ENCODE measurements around the gene PIM2. TPM values are rescaled to one million over a fixed set of nuclear protein-coding genes. Genes with fewer than 3 reads are reported as not detected.

PIM2 gene
- total RNA-seq, 1 donor from 2014 or later: 6.8 TPM

DNA sequence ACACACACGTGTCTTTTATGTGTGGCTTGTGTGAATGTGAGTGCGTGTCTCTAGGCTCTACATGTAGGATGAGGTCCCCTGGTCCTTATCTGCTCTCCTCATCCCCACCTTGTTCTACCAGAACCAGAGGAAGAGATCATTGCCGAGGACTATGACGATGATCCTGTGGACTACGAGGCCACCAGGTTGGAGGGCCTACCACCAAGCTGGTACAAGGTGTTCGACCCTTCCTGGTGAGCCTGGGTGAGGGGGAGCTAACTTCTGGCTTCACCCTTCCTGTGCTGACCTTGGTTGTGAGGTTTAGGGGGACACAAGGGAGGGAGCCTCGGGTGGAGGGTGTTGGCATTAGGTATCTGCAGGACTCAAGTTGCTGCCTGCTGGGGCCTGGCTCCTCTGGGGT is 17.8 kb downstream of the PIM2 start:
- TF ChIP-seq, protein P1, sequence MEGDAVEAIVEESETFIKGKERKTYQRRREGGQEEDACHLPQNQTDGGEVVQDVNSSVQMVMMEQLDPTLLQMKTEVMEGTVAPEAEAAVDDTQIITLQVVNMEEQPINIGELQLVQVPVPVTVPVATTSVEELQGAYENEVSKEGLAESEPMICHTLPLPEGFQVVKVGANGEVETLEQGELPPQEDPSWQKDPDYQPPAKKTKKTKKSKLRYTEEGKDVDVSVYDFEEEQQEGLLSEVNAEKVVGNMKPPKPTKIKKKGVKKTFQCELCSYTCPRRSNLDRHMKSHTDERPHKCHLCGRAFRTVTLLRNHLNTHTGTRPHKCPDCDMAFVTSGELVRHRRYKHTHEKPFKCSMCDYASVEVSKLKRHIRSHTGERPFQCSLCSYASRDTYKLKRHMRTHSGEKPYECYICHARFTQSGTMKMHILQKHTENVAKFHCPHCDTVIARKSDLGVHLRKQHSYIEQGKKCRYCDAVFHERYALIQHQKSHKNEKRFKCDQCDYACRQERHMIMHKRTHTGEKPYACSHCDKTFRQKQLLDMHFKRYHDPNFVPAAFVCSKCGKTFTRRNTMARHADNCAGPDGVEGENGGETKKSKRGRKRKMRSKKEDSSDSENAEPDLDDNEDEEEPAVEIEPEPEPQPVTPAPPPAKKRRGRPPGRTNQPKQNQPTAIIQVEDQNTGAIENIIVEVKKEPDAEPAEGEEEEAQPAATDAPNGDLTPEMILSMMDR (IDR thresholded peaks at IDR 0.05; ENCODE audit: insufficient read depth, low read length, severe bottlenecking): no peak
- H3K4me3 ChIP-seq (ENCODE audit: low read depth, low read length): no peak overlapping the region
- FAIRE-seq: no peak
- H3K36me3 ChIP-seq (ENCODE audit: control insufficient read depth, insufficient read depth, low read length): peaks cover 4% of the 10 kb centered on the region
- no peak for DNase-seq (ENCODE audit: low read depth)
- H3K27me3 ChIP-seq (ENCODE audit: control insufficient read depth, insufficient read depth, low read length): no peaks in the 10 kb centered on the region

DNA sequence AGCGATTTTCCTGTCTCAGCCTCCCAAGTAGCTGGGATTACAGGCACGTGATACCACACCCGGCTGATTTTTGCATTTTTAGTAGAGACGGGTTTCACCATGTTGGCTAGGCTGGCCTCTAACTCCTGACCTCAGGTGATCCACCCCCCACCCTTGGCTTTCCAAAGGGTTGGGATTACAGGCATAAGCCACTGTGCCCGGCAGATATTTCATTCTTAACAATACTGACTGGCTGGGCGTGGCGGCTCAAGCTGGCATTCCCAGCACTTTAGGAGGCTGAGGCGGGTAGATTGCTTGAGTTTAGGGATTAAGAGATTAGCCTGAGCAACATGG is 19.8 kb downstream of the PIM2 start:
- DNase-seq (ENCODE audit: low read depth): no peak
- TF ChIP-seq, protein P1 (IDR thresholded peaks at IDR 0.05; ENCODE audit: insufficient read depth, low read length, severe bottlenecking): no peak
- Histone ChIP-seq H3K36me3 (ENCODE audit: control insufficient read depth, insufficient read depth, low read length) (peaks cover 7% of the 10 kb centered on the region), H3K27me3 (ENCODE audit: control insufficient read depth, insufficient read depth, low read length) (no peaks in the 10 kb centered on the region), H3K4me3 (ENCODE audit: low read depth, low read length) (no peak overlapping the region)
- FAIRE-seq: no peak

DNA sequence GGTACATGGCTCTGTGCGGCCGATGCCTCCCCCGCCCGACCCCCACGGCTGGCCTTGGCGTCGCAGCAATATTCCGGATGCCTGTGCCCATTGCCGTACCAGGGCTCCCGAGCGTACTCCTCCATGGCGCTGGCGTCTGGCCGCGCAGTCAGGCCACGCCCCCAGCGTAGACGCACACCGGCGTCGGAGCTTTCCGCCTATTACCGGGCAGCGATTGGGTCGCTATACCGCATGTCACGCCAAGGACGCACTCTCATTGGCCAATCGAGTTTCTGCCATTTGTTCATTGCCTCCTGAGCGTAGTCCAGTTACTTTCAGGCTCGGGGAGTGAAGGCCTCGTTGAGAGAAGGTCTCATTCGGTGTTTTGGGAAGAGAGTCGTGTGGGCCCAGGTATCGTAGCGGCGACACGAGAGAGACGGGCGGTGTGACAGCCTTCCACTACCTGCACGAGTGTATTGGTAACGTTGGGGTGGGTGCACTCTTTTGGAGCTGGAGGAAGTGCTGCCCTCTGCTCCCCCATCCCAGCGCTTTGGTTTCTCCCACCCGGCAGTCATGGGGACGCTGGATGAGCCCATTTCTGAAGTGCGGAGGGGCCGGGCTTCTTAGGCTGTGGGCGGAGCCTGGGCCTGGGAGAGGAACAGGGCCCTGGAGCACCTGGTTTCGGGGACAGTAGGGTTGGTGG is 21.1 kb downstream of the PIM2 start, which contains the start of the genes PQBP1 and TIMM17B:
Gene PQBP1, plus strand, starts transcription at position 306 of the 682 bp plus-strand sequence. CDS start 580 bp downstream, outside the sequence.
Gene TIMM17B, minus strand, starts transcription at position 144 of the 682 bp plus-strand sequence. Its CDS starts 19 bp downstream, at position 125.
- DNase-seq (ENCODE audit: low read depth) (peak; percentile 91), FAIRE-seq (peak; percentile 92)
- Histone ChIP-seq H3K27me3 (ENCODE audit: control insufficient read depth, insufficient read depth, low read length) (no peaks in the 10 kb centered on the region), H3K4me3 (ENCODE audit: low read depth, low read length) (peak within 1 kb of the TSS; percentile 59), H3K36me3 (ENCODE audit: control insufficient read depth, insufficient read depth, low read length) (peaks cover 8% of the 10 kb centered on the region)
- TF ChIP-seq, protein P1 (IDR thresholded peaks at IDR 0.05; ENCODE audit: insufficient read depth, low read length, severe bottlenecking): no peak

DNA sequence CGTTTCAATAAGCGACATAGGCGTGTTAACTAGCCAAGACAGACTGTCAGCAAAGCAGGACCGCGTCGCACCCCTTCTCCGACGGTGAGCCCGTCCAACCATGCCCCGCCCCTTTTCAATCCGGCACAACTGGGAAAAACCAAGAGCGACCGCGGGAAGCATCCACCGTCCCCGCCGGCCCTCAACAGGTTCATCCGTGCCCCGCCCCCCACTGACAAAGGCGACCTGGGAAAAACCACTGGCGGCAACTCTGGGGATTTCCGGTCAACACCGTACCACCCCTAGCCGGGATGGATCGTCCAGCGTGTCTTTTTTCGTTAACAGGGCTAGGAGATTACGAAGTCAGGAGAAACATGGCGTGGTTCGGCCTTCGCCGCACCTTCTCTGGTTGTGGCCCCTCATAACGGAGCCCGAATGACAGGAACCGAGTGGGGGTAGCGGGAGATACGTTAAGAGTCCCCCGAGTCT is 21.6 kb downstream of the PIM2 start:
- H3K4me3 ChIP-seq (ENCODE audit: low read depth, low read length): peak overlapping the region; percentile 59
- H3K36me3 ChIP-seq (ENCODE audit: control insufficient read depth, insufficient read depth, low read length): peaks cover 8% of the 10 kb centered on the region
- FAIRE-seq: peak; percentile 50
- H3K27me3 ChIP-seq (ENCODE audit: control insufficient read depth, insufficient read depth, low read length): no peaks in the 10 kb centered on the region
- TF ChIP-seq, protein P1 (IDR thresholded peaks at IDR 0.05; ENCODE audit: insufficient read depth, low read length, severe bottlenecking): no peak
- DNase-seq (ENCODE audit: low read depth): peak; percentile 48

DNA sequence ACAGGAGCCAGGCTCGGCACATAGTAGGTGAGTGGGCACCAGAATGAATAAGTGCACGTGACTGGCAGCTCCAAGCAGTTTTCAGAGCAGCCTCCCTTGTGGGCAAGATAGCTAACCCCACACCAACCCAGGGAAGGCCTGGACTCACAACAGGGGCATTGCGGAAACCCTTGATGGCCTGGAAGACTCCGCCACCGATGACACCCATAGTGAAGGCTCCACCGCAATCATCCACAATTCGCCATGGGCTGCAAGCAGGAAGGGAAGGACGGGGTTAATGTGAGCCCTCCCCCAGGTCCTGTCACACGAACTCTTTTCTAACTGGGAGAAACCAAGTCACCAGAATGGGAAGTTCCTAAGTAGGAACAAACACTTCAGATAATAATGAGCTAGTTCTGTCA is 22.2 kb downstream of the PIM2 start:
- H3K4me3 ChIP-seq (ENCODE audit: low read depth, low read length): peak overlapping the region; percentile 59
- FAIRE-seq (peak; percentile 13), DNase-seq (ENCODE audit: low read depth) (no peak)
- no peaks in the 10 kb centered on the region for H3K27me3 ChIP-seq (ENCODE audit: control insufficient read depth, insufficient read depth, low read length)
- peaks cover 8% of the 10 kb centered on the region for H3K36me3 ChIP-seq (ENCODE audit: control insufficient read depth, insufficient read depth, low read length)
- TF ChIP-seq, protein P1 (IDR thresholded peaks at IDR 0.05; ENCODE audit: insufficient read depth, low read length, severe bottlenecking): no peak
